ENCODE data around the gene DEGS2.

Gene DEGS2

GRCh38 chr14:100119251-100119650, 40.2 kb downstream of the DEGS2 start:
- TF ChIP-seq ZFX (IDR thresholded peaks at IDR 0.05) = no peak
- no peak for TF ChIP-seq CTCF (conservative IDR thresholded peaks at IDR 0.05)
- H3K27ac ChIP-seq = no peak overlapping the region

GRCh38 chr14:100118396-100119011, 40.9 kb downstream of the DEGS2 start:
- TF ChIP-seq CTCF (conservative IDR thresholded peaks at IDR 0.05) (no peak), ZFX (IDR thresholded peaks at IDR 0.05) (no peak)
- no peak overlapping the region for H3K27ac ChIP-seq

DNA sequence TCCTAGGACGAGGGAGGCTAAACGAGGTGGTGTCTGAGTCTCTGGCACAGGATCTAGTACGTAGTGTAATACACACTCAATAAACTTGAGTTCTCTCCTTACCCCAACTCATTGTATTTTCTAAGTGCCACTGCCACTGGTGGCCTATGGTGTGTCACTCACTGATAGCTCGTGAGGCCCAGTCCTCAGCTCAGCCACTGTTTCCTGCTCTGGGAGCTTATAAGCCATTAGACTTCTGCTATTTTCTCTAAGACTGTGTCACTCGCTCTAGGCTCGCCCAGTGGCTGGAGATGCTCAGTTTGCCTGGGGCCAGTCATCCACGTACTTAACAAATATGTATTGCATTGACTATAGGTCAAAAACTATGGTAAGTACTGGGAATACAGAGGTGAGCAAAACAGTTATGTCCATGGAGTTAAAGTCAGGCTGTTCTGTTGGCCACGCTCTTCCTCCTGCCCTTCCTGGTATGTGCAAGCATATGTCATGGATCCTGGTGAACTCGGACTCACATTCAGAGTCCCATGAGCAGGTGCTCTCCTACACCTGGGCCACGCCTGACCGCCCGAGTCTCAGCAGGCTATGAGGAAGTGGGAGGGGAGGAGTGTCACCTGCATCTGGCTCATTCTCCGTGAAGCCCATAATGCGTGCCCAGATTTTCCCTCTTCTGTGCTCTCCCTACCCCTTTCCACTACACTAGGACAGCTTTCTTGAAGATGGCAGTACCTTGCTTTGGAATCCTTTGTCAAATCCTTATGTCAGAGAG, 41.6 kb downstream of the DEGS2 start:
- TF ChIP-seq ZFX (IDR thresholded peaks at IDR 0.05) (no peak), CTCF (conservative IDR thresholded peaks at IDR 0.05) (no peak)
- no peak overlapping the region for H3K27ac ChIP-seq

DNA sequence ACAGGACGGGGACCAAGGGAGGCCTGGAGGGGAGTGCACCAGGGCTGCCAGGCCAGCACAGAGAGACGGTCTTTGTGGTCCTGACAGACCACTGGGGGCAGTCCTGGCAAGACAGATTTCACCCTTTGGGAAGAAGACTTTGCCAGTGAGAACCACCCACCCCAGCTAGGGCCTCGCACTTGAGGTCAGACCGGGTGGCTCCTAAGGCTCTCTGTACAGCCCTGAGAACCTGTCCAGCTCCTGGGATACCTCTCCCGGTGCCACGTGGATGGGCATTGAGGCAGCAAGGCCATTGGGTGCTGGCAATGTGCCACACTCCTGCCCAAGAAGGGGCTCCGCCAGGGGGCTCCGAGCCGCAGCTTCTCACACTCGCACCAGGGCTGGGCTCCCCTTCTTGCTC, 42.4 kb downstream of the DEGS2 start:
- no peak for TF ChIP-seq ZFX (IDR thresholded peaks at IDR 0.05)
- TF ChIP-seq CTCF (conservative IDR thresholded peaks at IDR 0.05) = no peak
- H3K27ac ChIP-seq = no peak overlapping the region

DNA sequence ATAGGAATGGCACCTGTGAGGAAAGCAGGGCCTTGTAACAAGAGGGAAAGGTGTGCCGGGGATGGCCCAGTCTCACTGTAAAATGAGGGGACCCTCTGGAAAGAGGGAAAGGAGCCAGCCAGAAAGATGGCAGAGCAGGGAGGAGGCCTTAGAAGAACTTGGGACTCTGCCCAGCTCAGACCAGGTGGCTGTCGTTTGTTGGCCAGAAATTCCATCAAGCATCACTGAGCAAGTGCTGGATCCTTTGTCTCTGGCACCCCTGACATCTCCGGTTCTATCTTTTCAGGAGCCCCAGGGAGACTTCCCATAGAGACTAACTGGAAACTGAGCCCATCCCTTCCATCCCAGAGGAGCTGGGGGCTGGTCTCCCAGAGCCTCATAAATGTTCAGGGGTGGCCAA, 43.3 kb downstream of the DEGS2 start:
- no peak for TF ChIP-seq CTCF (conservative IDR thresholded peaks at IDR 0.05)
- TF ChIP-seq ZFX (IDR thresholded peaks at IDR 0.05) = no peak

GRCh38 chr14:100115726-100116125, 43.7 kb downstream of the DEGS2 start:
- H3K27ac ChIP-seq = no peak overlapping the region
- no peak for TF ChIP-seq CTCF (conservative IDR thresholded peaks at IDR 0.05)
- TF ChIP-seq ZFX (IDR thresholded peaks at IDR 0.05) = no peak

More for the DNA sequence above, 43.3 kb downstream of the DEGS2 start:
- H3K27ac ChIP-seq = no peak overlapping the region

- TF ChIP-seq ZFX (IDR thresholded peaks at IDR 0.05) = no peak
- no peak for TF ChIP-seq CTCF (conservative IDR thresholded peaks at IDR 0.05)
- no peak overlapping the region for H3K27ac ChIP-seq
Observed at GRCh38 chr14:100115236-100115635, 44.2 kb downstream of the DEGS2 start.
